HS-5 (cell line): ENCODE results near the gene PATJ.
A peak's percentile ranks its signal among the peaks of the same experiment; 100 is the strongest.
"Not testable (repeated sequence)": the region's sequence is repeated elsewhere in the genome, so short reads cannot be mapped to it uniquely, and the experiment has no call there.

ENCODE experiments used
- DNase-seq: peaks from one replicate; pipeline ENCODE4 v3.0.0-alpha.2; 2012; ENCODE audit warnings: low read depth

The PATJ gene

GRCh38 chr1:61818992-61819391 lies 76.7 kb downstream of the PATJ start:
- DNase-seq = no peak

GRCh38 chr1:61819421-61819820 lies 77.1 kb downstream of the PATJ start:
- no peak for DNase-seq

GRCh38 chr1:61825393-61825792 lies 83.1 kb downstream of the PATJ start:
- DNase-seq = no peak

GRCh38 chr1:61828805-61829204 lies 86.5 kb downstream of the PATJ start:
- DNase-seq = no peak

GRCh38 chr1:61836649-61837048 lies 94.4 kb downstream of the PATJ start:
- no peak for DNase-seq

GRCh38 chr1:61837607-61838006 lies 95.3 kb downstream of the PATJ start:
- peak; percentile 28 for DNase-seq

GRCh38 chr1:61839679-61840078 lies 97.4 kb downstream of the PATJ start:
- peak; percentile 55 for DNase-seq

- no peak for DNase-seq
Measured at GRCh38 chr1:61842036-61842435, 99.8 kb downstream of the PATJ start.

GRCh38 chr1:61842863-61843514 lies 100.7 kb downstream of the PATJ start:
- no peak for DNase-seq

GRCh38 chr1:61844006-61844405 lies 101.7 kb downstream of the PATJ start:
- no peak for DNase-seq

- not testable (repeated sequence) for DNase-seq
Measured at GRCh38 chr1:61844664-61845063, 102.4 kb downstream of the PATJ start.

- DNase-seq = no peak
Measured at GRCh38 chr1:61851235-61851634, 109.0 kb downstream of the PATJ start.

- DNase-seq = peak; percentile 46
Measured at GRCh38 chr1:61851849-61852669, 109.8 kb downstream of the PATJ start.

- DNase-seq = no peak
Measured at GRCh38 chr1:61852670-61853015, 110.4 kb downstream of the PATJ start.

- DNase-seq = no peak
Measured at GRCh38 chr1:61853583-61853982, 111.3 kb downstream of the PATJ start.

GRCh38 chr1:61864489-61864888 lies 122.2 kb downstream of the PATJ start:
- DNase-seq = no peak

- no peak for DNase-seq
Measured at GRCh38 chr1:61865646-61866220, 123.5 kb downstream of the PATJ start.

- no peak for DNase-seq
Measured at GRCh38 chr1:61869691-61870109, 127.4 kb downstream of the PATJ start.

GRCh38 chr1:61872206-61872605 lies 129.9 kb downstream of the PATJ start:
- no peak for DNase-seq

- no peak for DNase-seq
Measured at GRCh38 chr1:61873581-61873980, 131.3 kb downstream of the PATJ start.

- DNase-seq = no peak
Measured at GRCh38 chr1:61873994-61874393, 131.7 kb downstream of the PATJ start.

GRCh38 chr1:61875198-61875597 lies 132.9 kb downstream of the PATJ start:
- DNase-seq = no peak

GRCh38 chr1:61879887-61880474 lies 137.7 kb downstream of the PATJ start:
- DNase-seq = not testable (repeated sequence)
